GM23338 (cell line): ENCODE data around the gene HMCN2. TPM values are rescaled to one million over a fixed set of nuclear protein-coding genes. Genes with fewer than 3 reads are reported as not detected.

Experiments used
- ATAC-seq: fragments of 200-7000 bp; cut with Tn5 transposase; 3 replicates; pipeline ENCODE4 v1.9.1; 2020
- DNase-seq: peaks from one replicate; pipeline ENCODE4 v3.0.0-alpha.2; 2015; ENCODE audit warnings: low spot score
- H2AFZ ChIP-seq: fragments of 200-600 bp; sonication (generic); 2 replicates; pipeline ENCODE4 v1.8.0; 2016; ENCODE audit warnings: antibody characterized with exemption, mild to moderate bottlenecking, moderate library complexity
- H3F3A ChIP-seq: fragments of 200-600 bp; sonication (generic); replicated peaks from 2 replicates; pipeline ENCODE4 v1.8.0; 2017; ENCODE audit warnings: antibody characterized with exemption, mixed run types, low read depth
- H3K27ac ChIP-seq: fragments of 200-600 bp; sonication (generic); 2 replicates; pipeline ENCODE4 v1.6.1; 2016; ENCODE audit warnings: low read depth
- H3K27me3 ChIP-seq: fragments of 200-600 bp; sonication (generic); 2 replicates; pipeline ENCODE4 v1.8.0; 2016; ENCODE audit warnings: mild to moderate bottlenecking, mixed run types, moderate library complexity; ENCODE audit not compliant: insufficient read depth
- H3K36me3 ChIP-seq: fragments of 200-600 bp; sonication (generic); 2 replicates; pipeline ENCODE4 v1.8.0; 2016; ENCODE audit warnings: mild to moderate bottlenecking; ENCODE audit not compliant: insufficient read depth
- H3K4me1 ChIP-seq: fragments of 200-600 bp; sonication (generic); 2 replicates; pipeline ENCODE4 v1.8.0; 2016; ENCODE audit warnings: mild to moderate bottlenecking, moderate library complexity; ENCODE audit not compliant: insufficient read depth
- H3K4me2 ChIP-seq: fragments of 200-600 bp; sonication (generic); 2 replicates; pipeline ENCODE4 v1.7.1; 2017; ENCODE audit warnings: mixed run types
- H3K4me3 ChIP-seq: fragments of 200-600 bp; sonication (generic); 2 replicates; pipeline ENCODE4 v1.6.1; 2016; ENCODE audit warnings: mixed run types
- H3K79me2 ChIP-seq: fragments of 200-600 bp; sonication (generic); replicated peaks from 2 replicates; pipeline ENCODE4 v1.8.0; 2017; ENCODE audit warnings: mild to moderate bottlenecking; ENCODE audit not compliant: insufficient read depth
- H3K9me2 ChIP-seq: fragments of 200-600 bp; sonication (generic); 2 replicates; pipeline ENCODE4 v1.8.0; 2017; ENCODE audit not compliant: insufficient read depth
- H4K20me1 ChIP-seq: fragments of 200-600 bp; sonication (generic); replicated peaks from 2 replicates; pipeline ENCODE4 v1.8.0; 2017; ENCODE audit warnings: mild to moderate bottlenecking; ENCODE audit not compliant: insufficient read depth
- H3K27ac Mint-ChIP-seq: 2 replicates; pipeline ENCODE4 v1.8.0; 2020; ENCODE audit warnings: inconsistent platforms, mild to moderate bottlenecking, moderate library complexity, mixed read lengths
- H3K27me3 Mint-ChIP-seq: 3 replicates; pipeline ENCODE4 v1.8.0; 2022; ENCODE audit warnings: low read depth, mild to moderate bottlenecking, moderate library complexity, mixed read lengths, inconsistent platforms; ENCODE audit not compliant: insufficient read depth, poor library complexity
- H3K36me3 Mint-ChIP-seq: 3 replicates; pipeline ENCODE4 v1.8.0; 2021; ENCODE audit warnings: low read depth, mild to moderate bottlenecking, inconsistent platforms, moderate library complexity, mixed read lengths
- H3K4me1 Mint-ChIP-seq: 3 replicates; pipeline ENCODE4 v1.8.0; 2020; ENCODE audit warnings: mild to moderate bottlenecking, inconsistent platforms, mixed read lengths
- H3K4me3 Mint-ChIP-seq: 3 replicates; pipeline ENCODE4 v1.8.0; 2021; ENCODE audit warnings: moderate library complexity, mild to moderate bottlenecking, inconsistent platforms, mixed read lengths
- H3K9me3 Mint-ChIP-seq: 3 replicates; pipeline ENCODE4 v1.8.0; 2020; ENCODE audit warnings: moderate library complexity, mild to moderate bottlenecking, inconsistent platforms, mixed read lengths
- CTCF ChIP-seq, 2 experiments: fragments of 200-600 bp in 1 of 2; sonication (generic) in 1 of 2; conservative IDR thresholded peaks; 2 replicates each; pipeline versions ENCODE4 v1.5.1 to v1.6.1; 2016 to 2017; ENCODE audit warnings: antibody characterized with exemption in 2 of 2, low read depth in 2 of 2, mild to moderate bottlenecking in 2 of 2, moderate library complexity in 1 of 2
- EZH2 ChIP-seq: fragments of 200-600 bp; sonication (generic); IDR thresholded peaks from one replicate; pipeline ENCODE4 v1.8.0; 2017; ENCODE audit warnings: antibody characterized with exemption, mild to moderate bottlenecking, low read depth; ENCODE audit not compliant: unreplicated experiment
- EZH2phosphoT487 ChIP-seq: fragments of 200-600 bp; sonication (generic); IDR thresholded peaks from one replicate; pipeline ENCODE4 v1.8.1; 2018; ENCODE audit warnings: antibody characterized with exemption; ENCODE audit not compliant: unreplicated experiment
- NANOG ChIP-seq: IDR thresholded peaks from 2 replicates; pipeline ENCODE4 v1.6.1; 2016; ENCODE audit warnings: antibody characterized with exemption, borderline replicate concordance
- STAT1 ChIP-seq: IDR thresholded peaks from one replicate; pipeline ENCODE4 v1.6.1; 2016; ENCODE audit warnings: antibody characterized with exemption; ENCODE audit not compliant: unreplicated experiment
- ZNF331 ChIP-seq: fragments of 250-450 bp; sonication (Bioruptor Pico); IDR thresholded peaks from 2 replicates; pipeline ENCODE4 v1.5.0; 2020; ENCODE audit warnings: low read depth, mild to moderate bottlenecking, moderate library complexity
- polyA plus RNA-seq: library from polyadenylated mRNA; unstranded; fragments of >200 nt; fragmentation: Nextera tagmentation; extraction: Ambion mirVana; gene quantifications from 2 replicates; pipeline ENCODE4 v1.2.1, GENCODE V29; 2016
- total RNA-seq: library from RNA; depleted of rRNA; stranded (reverse); fragments of >200 nt; shearing (Covaris generic); gene quantifications from 2 replicates; pipeline ENCODE4 v1.2.3, GENCODE V29; 2014
- TF ChIP-seq, protein P1 (sequence below): IDR thresholded peaks from one replicate; pipeline ENCODE4 v1.6.1; 2018; ENCODE audit warnings: antibody characterized with exemption; ENCODE audit not compliant: unreplicated experiment

Gene HMCN2
- total and polyA plus RNA-seq, 2 experiments from 2014 or later = 1.3 to 4.7 TPM

GRCh38 chr9:130341839-130342713 lies 76.5 kb downstream of the HMCN2 start:
- no peaks in the 10 kb centered on the region for H4K20me1 ChIP-seq
- H3K4me3 ChIP-seq = no peak overlapping the region
- H3K4me1 ChIP-seq = no peaks in the 10 kb centered on the region
- H3K27me3 ChIP-seq = no peaks in the 10 kb centered on the region
- Mint-ChIP-seq H3K36me3 (no peaks in the 10 kb centered on the region), H3K27me3 (peaks cover 2% of the 10 kb centered on the region), H3K4me1 (peaks cover 5% of the 10 kb centered on the region; the same call in 1 of the 3 replicates), H3K27ac (no peak overlapping the region), H3K4me3 (no peak overlapping the region), H3K9me3 (no peaks in the 10 kb centered on the region)
- no peak overlapping the region for H3K4me2 ChIP-seq
- no peak overlapping the region for H3K27ac ChIP-seq
- no peaks in the 10 kb centered on the region for H3K9me2 ChIP-seq
- no peak for TF ChIP-seq EZH2phosphoT487
- no peaks in the 10 kb centered on the region for H3K36me3 ChIP-seq
- no peaks in the 10 kb centered on the region for H3K79me2 ChIP-seq
- no peak for DNase-seq
- ATAC-seq = no peak
- H3F3A ChIP-seq = peaks cover 10% of the 10 kb centered on the region; the same call in 1 of the 2 replicates
- no peak overlapping the region for H2AFZ ChIP-seq

DNA sequence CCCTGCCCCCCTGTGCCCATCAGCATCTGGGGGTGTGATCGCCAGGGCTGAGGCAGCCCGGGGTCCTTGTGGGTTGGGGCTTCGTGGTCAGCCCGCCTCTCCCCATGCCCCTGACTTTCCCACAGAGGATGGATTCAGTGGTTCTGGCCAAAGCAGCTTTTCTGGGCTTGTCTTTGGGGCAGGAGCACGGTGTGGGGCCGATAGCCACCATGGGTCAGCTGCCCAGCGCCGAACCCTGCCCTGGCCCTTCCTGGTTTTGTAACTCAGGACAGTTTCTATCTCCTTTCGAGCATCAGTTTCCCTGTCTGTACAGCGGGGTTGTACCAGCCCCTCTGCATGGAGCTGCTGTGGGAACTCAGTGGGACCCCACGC lies 77.1 kb downstream of the HMCN2 start:
- no peaks in the 10 kb centered on the region for H3K36me3 Mint-ChIP-seq
- H3K27ac Mint-ChIP-seq = no peak overlapping the region
- H3K4me1 Mint-ChIP-seq = peaks cover 8% of the 10 kb centered on the region; the same call in 1 of the 3 replicates
- Histone ChIP-seq H3K9me2 (no peaks in the 10 kb centered on the region), H3F3A (peaks cover 10% of the 10 kb centered on the region; the same call in 1 of the 2 replicates), H3K27me3 (no peaks in the 10 kb centered on the region), H3K27ac (no peak overlapping the region), H3K4me1 (no peaks in the 10 kb centered on the region), H2AFZ (no peak overlapping the region), H3K4me3 (no peak overlapping the region), H4K20me1 (no peaks in the 10 kb centered on the region), H3K36me3 (no peaks in the 10 kb centered on the region), H3K79me2 (no peaks in the 10 kb centered on the region), H3K4me2 (no peak overlapping the region)
- H3K27me3 Mint-ChIP-seq = peaks cover 2% of the 10 kb centered on the region
- TF ChIP-seq EZH2 = no peak
- TF ChIP-seq STAT1 = no peak
- TF ChIP-seq CTCF (conservative IDR thresholded peaks at IDR 0.05; ENCODE audit: low read depth in 2 of 2) = no peak
- TF ChIP-seq NANOG = no peak
- no peaks in the 10 kb centered on the region for H3K9me3 Mint-ChIP-seq
- H3K4me3 Mint-ChIP-seq = no peak overlapping the region
- DNase-seq (no peak), ATAC-seq (no peak)

DNA sequence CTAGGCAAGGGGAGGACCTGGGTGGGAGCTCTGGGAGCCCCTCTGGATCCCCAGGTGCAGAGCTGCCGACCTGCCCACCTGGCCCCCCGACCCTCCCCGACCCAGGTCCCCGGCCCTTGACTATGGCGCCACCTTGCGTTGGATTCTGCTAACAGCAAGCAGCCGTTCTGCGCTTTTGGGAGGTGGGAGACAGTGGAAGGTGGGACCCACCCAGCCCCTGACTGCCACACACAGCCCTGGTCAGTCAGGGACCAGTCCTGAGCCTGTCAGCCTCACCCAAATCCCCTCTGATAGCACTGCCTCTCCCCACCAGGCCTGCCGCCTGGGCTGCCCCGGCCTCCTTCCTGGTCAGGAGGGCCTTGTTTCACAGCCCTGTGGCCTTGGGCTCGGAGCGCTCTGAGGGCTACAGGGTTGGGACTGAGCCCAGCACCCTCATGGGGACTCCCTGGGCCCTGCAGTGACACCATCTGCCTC lies 77.9 kb downstream of the HMCN2 start:
- Histone ChIP-seq H3K79me2 (no peaks in the 10 kb centered on the region), H3F3A (peaks cover 10% of the 10 kb centered on the region; the same call in 1 of the 2 replicates), H3K4me3 (no peak overlapping the region), H3K36me3 (no peaks in the 10 kb centered on the region), H3K9me2 (no peaks in the 10 kb centered on the region), H3K27me3 (no peaks in the 10 kb centered on the region), H3K4me2 (no peak overlapping the region), H2AFZ (no peak overlapping the region), H4K20me1 (no peaks in the 10 kb centered on the region), H3K27ac (no peak overlapping the region), H3K4me1 (no peaks in the 10 kb centered on the region)
- ATAC-seq (peak; percentile 76), DNase-seq (peak; percentile 82)
- Mint-ChIP-seq H3K4me3 (no peak overlapping the region), H3K9me3 (no peaks in the 10 kb centered on the region), H3K27ac (no peak overlapping the region), H3K27me3 (peaks cover 2% of the 10 kb centered on the region), H3K36me3 (no peaks in the 10 kb centered on the region), H3K4me1 (peaks cover 8% of the 10 kb centered on the region; the same call in 1 of the 3 replicates)
- no peak for TF ChIP-seq EZH2phosphoT487
- TF ChIP-seq STAT1 = no peak
- peak; percentile 81 to 94 for TF ChIP-seq CTCF (conservative IDR thresholded peaks at IDR 0.05; ENCODE audit: low read depth in 2 of 2)
- TF ChIP-seq, protein P1, sequence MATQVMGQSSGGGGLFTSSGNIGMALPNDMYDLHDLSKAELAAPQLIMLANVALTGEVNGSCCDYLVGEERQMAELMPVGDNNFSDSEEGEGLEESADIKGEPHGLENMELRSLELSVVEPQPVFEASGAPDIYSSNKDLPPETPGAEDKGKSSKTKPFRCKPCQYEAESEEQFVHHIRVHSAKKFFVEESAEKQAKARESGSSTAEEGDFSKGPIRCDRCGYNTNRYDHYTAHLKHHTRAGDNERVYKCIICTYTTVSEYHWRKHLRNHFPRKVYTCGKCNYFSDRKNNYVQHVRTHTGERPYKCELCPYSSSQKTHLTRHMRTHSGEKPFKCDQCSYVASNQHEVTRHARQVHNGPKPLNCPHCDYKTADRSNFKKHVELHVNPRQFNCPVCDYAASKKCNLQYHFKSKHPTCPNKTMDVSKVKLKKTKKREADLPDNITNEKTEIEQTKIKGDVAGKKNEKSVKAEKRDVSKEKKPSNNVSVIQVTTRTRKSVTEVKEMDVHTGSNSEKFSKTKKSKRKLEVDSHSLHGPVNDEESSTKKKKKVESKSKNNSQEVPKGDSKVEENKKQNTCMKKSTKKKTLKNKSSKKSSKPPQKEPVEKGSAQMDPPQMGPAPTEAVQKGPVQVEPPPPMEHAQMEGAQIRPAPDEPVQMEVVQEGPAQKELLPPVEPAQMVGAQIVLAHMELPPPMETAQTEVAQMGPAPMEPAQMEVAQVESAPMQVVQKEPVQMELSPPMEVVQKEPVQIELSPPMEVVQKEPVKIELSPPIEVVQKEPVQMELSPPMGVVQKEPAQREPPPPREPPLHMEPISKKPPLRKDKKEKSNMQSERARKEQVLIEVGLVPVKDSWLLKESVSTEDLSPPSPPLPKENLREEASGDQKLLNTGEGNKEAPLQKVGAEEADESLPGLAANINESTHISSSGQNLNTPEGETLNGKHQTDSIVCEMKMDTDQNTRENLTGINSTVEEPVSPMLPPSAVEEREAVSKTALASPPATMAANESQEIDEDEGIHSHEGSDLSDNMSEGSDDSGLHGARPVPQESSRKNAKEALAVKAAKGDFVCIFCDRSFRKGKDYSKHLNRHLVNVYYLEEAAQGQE = no peak
- no peak for TF ChIP-seq ZNF331
- no peak for TF ChIP-seq NANOG
